Nephron progenitor cell (in vitro differentiated cells): ENCODE results near the gene HECTD1.

Source experiments
- DNase-seq: peaks from one replicate; pipeline ENCODE4 v3.0.0; 2021
- H3K27ac Mint-ChIP-seq: 2 replicates; pipeline ENCODE4 v1.8.0; 2021; ENCODE audit warnings: mild to moderate bottlenecking, moderate library complexity, mixed read lengths
- H3K27me3 Mint-ChIP-seq: 2 replicates; pipeline ENCODE4 v1.8.0; 2021; ENCODE audit warnings: mild to moderate bottlenecking, low read depth, mixed read lengths; ENCODE audit not compliant: poor library complexity
- H3K36me3 Mint-ChIP-seq: 2 replicates; pipeline ENCODE4 v1.8.0; 2021; ENCODE audit warnings: low read depth, mixed read lengths
- H3K4me1 Mint-ChIP-seq: 2 replicates; pipeline ENCODE4 v1.8.0; 2021; ENCODE audit warnings: mixed read lengths
- H3K4me3 Mint-ChIP-seq: 2 replicates; pipeline ENCODE4 v1.8.0; 2021; ENCODE audit warnings: mild to moderate bottlenecking, moderate library complexity, mixed read lengths
- H3K9me3 Mint-ChIP-seq: 2 replicates; pipeline ENCODE4 v1.8.0; 2021; ENCODE audit warnings: mild to moderate bottlenecking, moderate library complexity, mixed read lengths
- TF ChIP-seq, protein P1 (sequence below): fragments of 200-600 bp; sonication (generic); IDR thresholded peaks from 2 replicates; pipeline ENCODE4 v1.5.0; 2021; ENCODE audit warnings: antibody characterized with exemption

The HECTD1 gene

GRCh38 chr14:31080484-31080883, 127.1 kb downstream of the HECTD1 start:
- DNase-seq, result no peak
- Mint-ChIP-seq H3K4me1 (peaks cover 8% of the 10 kb centered on the region), H3K27me3 (no peaks in the 10 kb centered on the region), H3K27ac (no peak overlapping the region), H3K4me3 (no peak overlapping the region), H3K36me3 (peaks cover 10% of the 10 kb centered on the region), H3K9me3 (no peaks in the 10 kb centered on the region)
- TF ChIP-seq, protein P1, sequence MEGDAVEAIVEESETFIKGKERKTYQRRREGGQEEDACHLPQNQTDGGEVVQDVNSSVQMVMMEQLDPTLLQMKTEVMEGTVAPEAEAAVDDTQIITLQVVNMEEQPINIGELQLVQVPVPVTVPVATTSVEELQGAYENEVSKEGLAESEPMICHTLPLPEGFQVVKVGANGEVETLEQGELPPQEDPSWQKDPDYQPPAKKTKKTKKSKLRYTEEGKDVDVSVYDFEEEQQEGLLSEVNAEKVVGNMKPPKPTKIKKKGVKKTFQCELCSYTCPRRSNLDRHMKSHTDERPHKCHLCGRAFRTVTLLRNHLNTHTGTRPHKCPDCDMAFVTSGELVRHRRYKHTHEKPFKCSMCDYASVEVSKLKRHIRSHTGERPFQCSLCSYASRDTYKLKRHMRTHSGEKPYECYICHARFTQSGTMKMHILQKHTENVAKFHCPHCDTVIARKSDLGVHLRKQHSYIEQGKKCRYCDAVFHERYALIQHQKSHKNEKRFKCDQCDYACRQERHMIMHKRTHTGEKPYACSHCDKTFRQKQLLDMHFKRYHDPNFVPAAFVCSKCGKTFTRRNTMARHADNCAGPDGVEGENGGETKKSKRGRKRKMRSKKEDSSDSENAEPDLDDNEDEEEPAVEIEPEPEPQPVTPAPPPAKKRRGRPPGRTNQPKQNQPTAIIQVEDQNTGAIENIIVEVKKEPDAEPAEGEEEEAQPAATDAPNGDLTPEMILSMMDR, result no peak

DNA sequence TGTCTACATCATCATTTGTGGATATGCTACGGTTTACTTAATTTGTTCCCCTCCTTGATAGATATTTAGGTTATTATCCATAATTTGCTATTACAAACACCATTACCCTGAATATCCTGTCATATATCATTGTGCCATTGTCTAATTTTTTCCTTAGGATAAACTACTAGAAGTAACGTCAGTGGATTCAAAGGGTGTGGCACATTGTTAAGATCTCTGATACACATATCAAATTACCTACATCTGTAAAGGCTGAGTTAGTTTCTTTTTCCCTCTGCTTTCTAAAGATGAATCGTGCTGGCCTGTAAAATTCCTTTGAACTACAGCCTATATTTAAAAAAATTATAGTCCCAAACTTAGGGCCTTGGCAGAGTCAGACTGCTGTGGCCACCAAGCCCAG, 127.5 kb downstream of the HECTD1 start:
- TF ChIP-seq, protein P1, result no peak
- Mint-ChIP-seq H3K27me3 (no peaks in the 10 kb centered on the region), H3K27ac (no peak overlapping the region), H3K36me3 (peaks cover 15% of the 10 kb centered on the region), H3K9me3 (peaks cover 3% of the 10 kb centered on the region), H3K4me1 (peaks cover 8% of the 10 kb centered on the region), H3K4me3 (no peak overlapping the region)
- no peak for DNase-seq

- peaks cover 20% of the 10 kb centered on the region for H3K36me3 Mint-ChIP-seq
- H3K4me1 Mint-ChIP-seq, result no peaks in the 10 kb centered on the region
- DNase-seq, result no peak
- no peak overlapping the region for H3K4me3 Mint-ChIP-seq
- H3K9me3 Mint-ChIP-seq, result peaks cover 4% of the 10 kb centered on the region
- no peaks in the 10 kb centered on the region for H3K27me3 Mint-ChIP-seq
- H3K27ac Mint-ChIP-seq, result no peak overlapping the region
- TF ChIP-seq, protein P1, result no peak
These were observed 128.8 kb downstream of the HECTD1 start for GRCh38 chr14:31078766-31079165.

- Mint-ChIP-seq H3K4me1 (no peaks in the 10 kb centered on the region), H3K27me3 (no peaks in the 10 kb centered on the region), H3K9me3 (peaks cover 4% of the 10 kb centered on the region), H3K36me3 (peaks cover 32% of the 10 kb centered on the region), H3K27ac (no peak overlapping the region), H3K4me3 (no peak overlapping the region)
- no peak for DNase-seq
- TF ChIP-seq, protein P1, result no peak
These were observed 132.4 kb downstream of the HECTD1 start for GRCh38 chr14:31075144-31075543.

GRCh38 chr14:31071151-31071550, 136.4 kb downstream of the HECTD1 start:
- peaks cover 4% of the 10 kb centered on the region for H3K9me3 Mint-ChIP-seq
- no peaks in the 10 kb centered on the region for H3K4me1 Mint-ChIP-seq
- H3K36me3 Mint-ChIP-seq, result peaks cover 26% of the 10 kb centered on the region
- H3K27ac Mint-ChIP-seq, result no peak overlapping the region
- H3K4me3 Mint-ChIP-seq, result no peak overlapping the region
- H3K27me3 Mint-ChIP-seq, result no peaks in the 10 kb centered on the region
- TF ChIP-seq, protein P1, result no peak
- no peak for DNase-seq

DNA sequence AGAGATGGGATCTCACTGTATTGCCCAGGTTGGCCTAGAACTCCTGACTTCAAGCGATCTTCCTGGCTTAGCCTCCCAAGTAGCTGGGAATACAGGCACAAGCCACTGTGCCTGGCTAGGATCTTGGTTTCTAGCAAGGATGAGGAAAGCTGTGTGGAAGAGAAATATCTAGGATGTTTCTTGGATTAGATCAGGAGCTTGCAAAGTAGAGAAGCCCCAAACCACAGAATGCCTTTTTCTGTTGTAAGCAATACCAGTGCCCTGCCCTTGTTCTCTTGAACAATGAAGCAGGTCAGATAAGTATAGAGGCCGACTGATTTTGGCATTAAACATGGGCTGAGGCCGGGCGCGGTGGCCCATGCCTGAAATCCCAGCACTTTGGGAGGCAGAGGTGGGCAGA, 137.2 kb downstream of the HECTD1 start:
- DNase-seq, result no peak
- no peak overlapping the region for H3K27ac Mint-ChIP-seq
- peaks cover 4% of the 10 kb centered on the region for H3K9me3 Mint-ChIP-seq
- no peak overlapping the region for H3K4me3 Mint-ChIP-seq
- H3K4me1 Mint-ChIP-seq, result no peaks in the 10 kb centered on the region
- no peaks in the 10 kb centered on the region for H3K27me3 Mint-ChIP-seq
- TF ChIP-seq, protein P1, result no peak
- peaks cover 21% of the 10 kb centered on the region for H3K36me3 Mint-ChIP-seq
